GM12878 (cell line): Measurements from ENCODE around the gene CAND1. TPM values are rescaled to one million over a fixed set of nuclear protein-coding genes. Genes with fewer than 3 reads are reported as not detected.

Source experiments
- ATAC-seq: fragments of 200-7000 bp; cut with Tn5 transposase; 3 replicates; pipeline ENCODE4 v1.9.1; 2020; ENCODE audit warnings: mild to moderate bottlenecking, moderate library complexity
- BruUV-seq: library from RNA; stranded (reverse); fragments of 400-500 nt; replicated peaks from 2 replicates; lab custom pipeline; 2021; lab: Mats Ljungman, UMichigan
- CTCF ChIA-PET: fragments of 300-600 bp; sonication (Branson Sonifier 250); formaldehyde crosslinking; extraction: SDS; loops from one replicate; lab custom pipeline; 2021; ENCODE audit warnings: inconsistent platforms; lab: Yijun Ruan, JAX
- POLR2A ChIA-PET: fragments of 350-600 bp; formaldehyde crosslinking; extraction: SDS; loops from one replicate; lab custom pipeline; 2021; ENCODE audit warnings: inconsistent platforms; lab: Charles Lee
- RAD21 ChIA-PET: fragments of 300-600 bp; sonication (Branson Sonifier 250); formaldehyde crosslinking; loops from one replicate; lab custom pipeline; 2023; ENCODE audit warnings: antibody characterized with exemption; ENCODE audit not compliant: unreplicated experiment; lab: Charles Lee
- SMC1A ChIA-PET: fragments of 300-600 bp; sonication (Branson Sonifier 250); formaldehyde crosslinking; loops from one replicate; lab custom pipeline; 2023; ENCODE audit not compliant: unreplicated experiment, uncharacterized antibody; lab: Charles Lee
- DNase-seq: peaks from one replicate; pipeline ENCODE4 v3.0.0-alpha.2; 2011; ENCODE audit warnings: low read depth, low spot score
- FAIRE-seq: peaks from 3 replicates; lab custom pipeline; 2011; peaks lifted over from hg19 to GRCh38; lab: Jason Lieb, UNC
- H2AFZ ChIP-seq: 2 replicates; pipeline ENCODE4 v1.6.0; 2011; ENCODE audit warnings: low read depth, low read length, control low read depth; ENCODE audit not compliant: control insufficient read depth
- H3K27ac ChIP-seq: 2 replicates; pipeline ENCODE4 v1.5.1; 2011; ENCODE audit warnings: control low read depth; ENCODE audit not compliant: control insufficient read depth, insufficient read depth
- H3K27me3 ChIP-seq, 2 experiments: replicated peaks in 1 of 2; 2 replicates each; pipeline versions ENCODE4 v1.6.0 to v1.6.1; 2011; ENCODE audit warnings: low read length in 1 of 2; ENCODE audit not compliant: control insufficient read depth in 2 of 2, insufficient read depth in 2 of 2
- H3K36me3 ChIP-seq, 2 experiments: 2 replicates each; pipeline ENCODE4 v1.5.1; 2011; ENCODE audit warnings: low read length in 1 of 2; ENCODE audit not compliant: control insufficient read depth in 2 of 2, insufficient read depth in 2 of 2
- H3K4me1 ChIP-seq: 2 replicates; pipeline ENCODE4 v1.6.1; 2011; ENCODE audit warnings: mild to moderate bottlenecking, low read length, moderate library complexity, mixed read lengths; ENCODE audit not compliant: control insufficient read depth, insufficient read depth
- H3K4me2 ChIP-seq: 2 replicates; pipeline ENCODE4 v1.6.0; 2011; ENCODE audit warnings: control low read depth; ENCODE audit not compliant: control insufficient read depth, insufficient read depth
- H3K4me3 ChIP-seq: fragments of 200-600 bp; sonication (generic); 2 replicates; pipeline ENCODE4 v1.5.1; 2016
- H3K79me2 ChIP-seq: 2 replicates; pipeline ENCODE4 v1.6.0; 2011; ENCODE audit warnings: low read length; ENCODE audit not compliant: control insufficient read depth, insufficient read depth
- H3K9ac ChIP-seq: 2 replicates; pipeline ENCODE4 v1.8.0; 2011; ENCODE audit warnings: low read length, control low read depth, mixed read lengths; ENCODE audit not compliant: control insufficient read depth, insufficient read depth
- H3K9me3 ChIP-seq: replicated peaks from 3 replicates; pipeline ENCODE4 v1.5.1; 2011; ENCODE audit warnings: mild to moderate bottlenecking, low read length; ENCODE audit not compliant: control insufficient read depth, insufficient read depth
- H4K20me1 ChIP-seq: 2 replicates; pipeline ENCODE4 v1.6.0; 2011; ENCODE audit not compliant: control insufficient read depth, insufficient read depth
- ASH2L ChIP-seq: fragments of 300-600, 200-600 bp; sonication (generic); IDR thresholded peaks from 2 replicates; pipeline ENCODE4 v1.6.1; 2017; ENCODE audit warnings: low read depth, mild to moderate bottlenecking, borderline replicate concordance
- ATF7 ChIP-seq: fragments of 450-650 bp; IDR thresholded peaks from 2 replicates; pipeline ENCODE4 v1.6.1; 2016; ENCODE audit warnings: low read depth, mild to moderate bottlenecking
- EP300 ChIP-seq, 2 experiments: fragments of 150-350 bp in 1 of 2; IDR thresholded peaks; 2 replicates each; pipeline ENCODE4 v1.6.1; 2011 to 2012; ENCODE audit warnings: low read depth in 2 of 2, low read length in 2 of 2, borderline replicate concordance in 1 of 2, improper control_type of control experiment in 1 of 2, inconsistent platforms in 1 of 2; ENCODE audit not compliant: control insufficient read depth in 1 of 2
- GABPA ChIP-seq: IDR thresholded peaks from 2 replicates; pipeline ENCODE4 v1.6.1; 2014; ENCODE audit warnings: antibody characterized with exemption, low read depth, mild to moderate bottlenecking, inconsistent platforms
- IKZF1 ChIP-seq: fragments of 450-650 bp; conservative IDR thresholded peaks from 2 replicates; pipeline ENCODE4 v1.6.1; 2017; ENCODE audit warnings: antibody characterized with exemption, mild to moderate bottlenecking
- PAX5 ChIP-seq: IDR thresholded peaks from 2 replicates; pipeline ENCODE4 v1.6.1; 2011; ENCODE audit warnings: low read depth, low read length, borderline replicate concordance
- PAX8 ChIP-seq: fragments of 450-650 bp; IDR thresholded peaks from 2 replicates; pipeline ENCODE4 v1.6.1; 2017; ENCODE audit warnings: mild to moderate bottlenecking, moderate library complexity
- SP1 ChIP-seq: IDR thresholded peaks from one replicate; pipeline ENCODE4 v1.6.1; 2011; ENCODE audit warnings: low read depth, low read length
- TCF12 ChIP-seq: IDR thresholded peaks from 2 replicates; pipeline ENCODE4 v1.6.1; 2011; ENCODE audit warnings: low read depth, mild to moderate bottlenecking, low read length
- ZNF207 ChIP-seq: fragments of 450-650 bp; IDR thresholded peaks from 2 replicates; pipeline ENCODE4 v1.6.1; 2014; ENCODE audit warnings: antibody characterized with exemption, mild to moderate bottlenecking, borderline replicate concordance
- ZNF622 ChIP-seq: fragments of 450-650 bp; IDR thresholded peaks from 2 replicates; pipeline ENCODE4 v1.6.1; 2017; ENCODE audit warnings: mild to moderate bottlenecking, inconsistent platforms
- WGBS: methylation state at CpG from one replicate; pipeline ENCODE4 v1.1.6; 2016; ENCODE audit warnings: low lambda C conversion rate; ENCODE audit not compliant: insufficient replicate concordance, insufficient coverage; ENCODE audit errors: missing lambda C conversion rate; 5-methylcytosine and 5-hydroxymethylcytosine counted together
- in situ Hi-C: fragments of 300-500 bp; cut with MboI; formaldehyde crosslinking; loops from 9 replicates; pipeline ENCODE4 v1.14.3; 2018; ENCODE audit warnings: mixed read lengths
- intact Hi-C: fragments of 100-400 bp; cut with micrococcal nuclease; formaldehyde crosslinking; loops from one replicate; pipeline ENCODE4 v1.14.2; 2022; ENCODE audit not compliant: unreplicated experiment
- polyA plus RNA-seq, 11 experiments: library from polyadenylated mRNA; depleted of rRNA in 4 of 11; unstranded in 6 of 11; stranded (reverse) in 5 of 11; fragments of >200 nt; fragmentation: Nextera tagmentation in 4 of 11; fragmentation: Illumina TruSeq in 1 of 11; extraction: Ambion mirVana in 4 of 11; extraction: Trizol in 1 of 11; gene quantifications; 1 replicate in 1 of 11; 2 replicates in 10 of 11; pipeline versions ENCODE4 v1.2.1 to v1.2.3, GENCODE V29; 2011 to 2016; ENCODE audit warnings: inconsistent platforms in 2 of 11, missing spikeins in 2 of 11, low read depth in 1 of 11
- total RNA-seq, 4 experiments: library from RNA; depleted of rRNA in 3 of 4; stranded (reverse); fragments of >200 nt in 3 of 4; fragmentation: Illumina TruSeq in 1 of 4; extraction: Trizol in 1 of 4; gene quantifications; 2 replicates each; pipeline versions ENCODE4 v1.2.1 to v1.2.3, GENCODE V29; 2013 to 2021
- TF ChIP-seq, protein P1 (sequence below): fragments of 450-650 bp; IDR thresholded peaks from 2 replicates; pipeline ENCODE4 v1.6.1; 2016; ENCODE audit warnings: mild to moderate bottlenecking
- TF ChIP-seq, protein P2 (sequence below): IDR thresholded peaks from 2 replicates; pipeline ENCODE4 v1.6.1; 2011; ENCODE audit warnings: borderline replicate concordance, low read depth, mild to moderate bottlenecking, moderate library complexity, low read length; ENCODE audit not compliant: insufficient read depth, poor library complexity, severe bottlenecking
- TF ChIP-seq, protein P3 (sequence below): IDR thresholded peaks from 2 replicates; pipeline ENCODE4 v1.6.1; 2011; ENCODE audit warnings: mild to moderate bottlenecking, low read depth, low read length, moderate library complexity; ENCODE audit not compliant: insufficient replicate concordance
- TF ChIP-seq, protein P4 (sequence below): fragments of 450-650 bp; IDR thresholded peaks from 2 replicates; pipeline ENCODE4 v1.6.1; 2017; ENCODE audit warnings: mild to moderate bottlenecking

The CAND1 gene
- total and polyA plus RNA-seq, 10 of the 15 experiments (the other 5 are each of a cell fraction or from before 2014, with no cell fraction given) = 34.5 to 213 (median 96.0) TPM

DNA sequence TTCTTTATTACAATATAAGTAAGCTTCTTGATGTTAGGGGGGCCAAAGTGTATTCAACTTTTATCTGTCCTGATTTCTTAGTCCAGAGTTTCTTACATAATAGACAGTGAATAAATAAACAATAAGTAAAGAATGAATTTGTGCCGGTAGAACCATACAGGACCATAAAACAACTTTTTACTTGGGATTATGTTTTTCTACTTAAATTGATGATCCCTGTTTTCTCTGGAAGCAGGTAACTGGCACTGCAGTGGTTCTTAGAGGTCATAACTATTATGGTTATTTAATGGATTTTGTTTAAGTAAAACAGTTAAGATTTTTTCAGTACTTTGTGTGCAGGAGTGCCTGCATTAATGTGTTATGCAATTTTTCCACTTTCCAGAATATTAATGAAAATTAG is 10.5 kb downstream of the CAND1 start:
- BruUV-seq = no TSS peak
- H2AFZ ChIP-seq = no peak overlapping the region
- peaks cover 0 to 8% of the 10 kb centered on the region in 2 experiments; a peak in 2 of 4 replicates for H3K36me3 ChIP-seq
- no peak overlapping the region for H3K4me3 ChIP-seq
- ChIA-PET POLR2A (interaction anchor here (1.7 kb wide), 1 partner anchor 11 kb away, joined by 5 read pairs; no protein-coding TSS in a partner anchor), SMC1A (interaction anchor here (0.5 to 3.3 kb wide), 2 partner anchors 10 to 41 kb away, joined by 3 to 12 read pairs; partner anchors contain the start of gene CAND1), RAD21 (interaction anchor here (1.4 kb wide), 1 partner anchor 11 kb away, joined by 7 read pairs; the partner anchor contains the start of gene CAND1), CTCF (interaction anchor here (3.2 kb wide), 1 partner anchor 11 kb away, joined by 14 read pairs; the partner anchor contains the start of gene CAND1)
- no peak overlapping the region for H3K27ac ChIP-seq
- in situ Hi-C loops = no loop called here
- H3K9me3 ChIP-seq = no peaks in the 10 kb centered on the region; the same call in 2 of the 3 replicates
- intact Hi-C loops = no loop called here
- 0 out of 2 replicates have a peak, but pooled peaks cover 2% of the 10 kb centered on the region for H4K20me1 ChIP-seq
- no peak for TF ChIP-seq IKZF1
- TF ChIP-seq, protein P1, sequence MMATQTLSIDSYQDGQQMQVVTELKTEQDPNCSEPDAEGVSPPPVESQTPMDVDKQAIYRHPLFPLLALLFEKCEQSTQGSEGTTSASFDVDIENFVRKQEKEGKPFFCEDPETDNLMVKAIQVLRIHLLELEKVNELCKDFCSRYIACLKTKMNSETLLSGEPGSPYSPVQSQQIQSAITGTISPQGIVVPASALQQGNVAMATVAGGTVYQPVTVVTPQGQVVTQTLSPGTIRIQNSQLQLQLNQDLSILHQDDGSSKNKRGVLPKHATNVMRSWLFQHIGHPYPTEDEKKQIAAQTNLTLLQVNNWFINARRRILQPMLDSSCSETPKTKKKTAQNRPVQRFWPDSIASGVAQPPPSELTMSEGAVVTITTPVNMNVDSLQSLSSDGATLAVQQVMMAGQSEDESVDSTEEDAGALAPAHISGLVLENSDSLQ = no peak
- TF ChIP-seq ZNF622 = no peak
- no peak for TF ChIP-seq EP300 (IDR thresholded peaks at IDR 0.05; ENCODE audit: borderline replicate concordance in 1 of 2, control insufficient read depth in 1 of 2, low read depth in 2 of 2, low read length in 2 of 2)
- no peak for TF ChIP-seq ASH2L
- no peak for TF ChIP-seq ATF7
- TF ChIP-seq, protein P2, sequence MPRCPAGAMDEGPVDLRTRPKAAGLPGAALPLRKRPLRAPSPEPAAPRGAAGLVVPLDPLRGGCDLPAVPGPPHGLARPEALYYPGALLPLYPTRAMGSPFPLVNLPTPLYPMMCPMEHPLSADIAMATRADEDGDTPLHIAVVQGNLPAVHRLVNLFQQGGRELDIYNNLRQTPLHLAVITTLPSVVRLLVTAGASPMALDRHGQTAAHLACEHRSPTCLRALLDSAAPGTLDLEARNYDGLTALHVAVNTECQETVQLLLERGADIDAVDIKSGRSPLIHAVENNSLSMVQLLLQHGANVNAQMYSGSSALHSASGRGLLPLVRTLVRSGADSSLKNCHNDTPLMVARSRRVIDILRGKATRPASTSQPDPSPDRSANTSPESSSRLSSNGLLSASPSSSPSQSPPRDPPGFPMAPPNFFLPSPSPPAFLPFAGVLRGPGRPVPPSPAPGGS = no peak
- TF ChIP-seq TCF12 = no peak
- TF ChIP-seq PAX8 = no peak
- TF ChIP-seq PAX5 = no peak
- TF ChIP-seq SP1 = no peak
- TF ChIP-seq, protein P3, sequence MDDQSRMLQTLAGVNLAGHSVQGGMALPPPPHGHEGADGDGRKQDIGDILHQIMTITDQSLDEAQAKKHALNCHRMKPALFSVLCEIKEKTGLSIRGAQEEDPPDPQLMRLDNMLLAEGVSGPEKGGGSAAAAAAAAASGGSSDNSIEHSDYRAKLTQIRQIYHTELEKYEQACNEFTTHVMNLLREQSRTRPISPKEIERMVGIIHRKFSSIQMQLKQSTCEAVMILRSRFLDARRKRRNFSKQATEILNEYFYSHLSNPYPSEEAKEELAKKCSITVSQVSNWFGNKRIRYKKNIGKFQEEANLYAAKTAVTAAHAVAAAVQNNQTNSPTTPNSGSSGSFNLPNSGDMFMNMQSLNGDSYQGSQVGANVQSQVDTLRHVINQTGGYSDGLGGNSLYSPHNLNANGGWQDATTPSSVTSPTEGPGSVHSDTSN = no peak
- TF ChIP-seq, protein P4, sequence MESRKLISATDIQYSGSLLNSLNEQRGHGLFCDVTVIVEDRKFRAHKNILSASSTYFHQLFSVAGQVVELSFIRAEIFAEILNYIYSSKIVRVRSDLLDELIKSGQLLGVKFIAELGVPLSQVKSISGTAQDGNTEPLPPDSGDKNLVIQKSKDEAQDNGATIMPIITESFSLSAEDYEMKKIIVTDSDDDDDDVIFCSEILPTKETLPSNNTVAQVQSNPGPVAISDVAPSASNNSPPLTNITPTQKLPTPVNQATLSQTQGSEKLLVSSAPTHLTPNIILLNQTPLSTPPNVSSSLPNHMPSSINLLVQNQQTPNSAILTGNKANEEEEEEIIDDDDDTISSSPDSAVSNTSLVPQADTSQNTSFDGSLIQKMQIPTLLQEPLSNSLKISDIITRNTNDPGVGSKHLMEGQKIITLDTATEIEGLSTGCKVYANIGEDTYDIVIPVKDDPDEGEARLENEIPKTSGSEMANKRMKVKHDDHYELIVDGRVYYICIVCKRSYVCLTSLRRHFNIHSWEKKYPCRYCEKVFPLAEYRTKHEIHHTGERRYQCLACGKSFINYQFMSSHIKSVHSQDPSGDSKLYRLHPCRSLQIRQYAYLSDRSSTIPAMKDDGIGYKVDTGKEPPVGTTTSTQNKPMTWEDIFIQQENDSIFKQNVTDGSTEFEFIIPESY = no peak
- TF ChIP-seq GABPA = no peak
- TF ChIP-seq ZNF207 = no peak
- peaks cover 70% of the 10 kb centered on the region for H3K79me2 ChIP-seq
- WGBS = 100% methylated on average over 1 of the region's 1 CpG
- no peak for FAIRE-seq
- H3K4me2 ChIP-seq = no peak overlapping the region
- no peaks in the 10 kb centered on the region; the same call in 1 of the 2 replicates for H3K4me1 ChIP-seq
- H3K9ac ChIP-seq = no peak overlapping the region
- ATAC-seq = no peak
- DNase-seq = no peak
- no peaks in the 10 kb centered on the region for H3K27me3 ChIP-seq
